Prostate gland (tissue), 2 donors: ENCODE results near the gene ZNF593OS.

Experiments used
- POLR2A ChIP-seq: fragments of 450-650 bp; IDR thresholded peaks from one replicate; pipeline ENCODE4 v1.6.1; 2016; ENCODE audit warnings: antibody characterized with exemption, mild to moderate bottlenecking
- POLR2AphosphoS5 ChIP-seq: sonication (generic); formaldehyde crosslinking; IDR thresholded peaks from one replicate; pipeline ENCODE4 v1.6.1; 2017; ENCODE audit warnings: antibody characterized with exemption
- TF ChIP-seq, protein P1 (sequence below), 4 experiments: fragments of 200-600 bp in 2 of 4; fragments of 450-650 bp in 2 of 4; sonication (generic) in 2 of 4; IDR thresholded peaks; 1 replicate in 3 of 4; 2 replicates in 1 of 4; pipeline ENCODE4 v1.5.1; 2016 to 2019; ENCODE audit warnings: antibody characterized with exemption in 4 of 4, mild to moderate bottlenecking in 2 of 4, moderate library complexity in 2 of 4

GRCh38 chr1:26132128-26132833 lies 39.4 kb downstream of the ZNF593OS start:
- TF ChIP-seq POLR2AphosphoS5, result no peak
- no peak for TF ChIP-seq POLR2A
- TF ChIP-seq, protein P1, sequence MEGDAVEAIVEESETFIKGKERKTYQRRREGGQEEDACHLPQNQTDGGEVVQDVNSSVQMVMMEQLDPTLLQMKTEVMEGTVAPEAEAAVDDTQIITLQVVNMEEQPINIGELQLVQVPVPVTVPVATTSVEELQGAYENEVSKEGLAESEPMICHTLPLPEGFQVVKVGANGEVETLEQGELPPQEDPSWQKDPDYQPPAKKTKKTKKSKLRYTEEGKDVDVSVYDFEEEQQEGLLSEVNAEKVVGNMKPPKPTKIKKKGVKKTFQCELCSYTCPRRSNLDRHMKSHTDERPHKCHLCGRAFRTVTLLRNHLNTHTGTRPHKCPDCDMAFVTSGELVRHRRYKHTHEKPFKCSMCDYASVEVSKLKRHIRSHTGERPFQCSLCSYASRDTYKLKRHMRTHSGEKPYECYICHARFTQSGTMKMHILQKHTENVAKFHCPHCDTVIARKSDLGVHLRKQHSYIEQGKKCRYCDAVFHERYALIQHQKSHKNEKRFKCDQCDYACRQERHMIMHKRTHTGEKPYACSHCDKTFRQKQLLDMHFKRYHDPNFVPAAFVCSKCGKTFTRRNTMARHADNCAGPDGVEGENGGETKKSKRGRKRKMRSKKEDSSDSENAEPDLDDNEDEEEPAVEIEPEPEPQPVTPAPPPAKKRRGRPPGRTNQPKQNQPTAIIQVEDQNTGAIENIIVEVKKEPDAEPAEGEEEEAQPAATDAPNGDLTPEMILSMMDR (IDR thresholded peaks at IDR 0.05), result no peak
